ENCODE measurements around the gene C10orf90. TPM values are rescaled to one million over a fixed set of nuclear protein-coding genes. Genes with fewer than 3 reads are reported as not detected.

C10orf90 gene
- total RNA-seq, 1 donor from 2014 or later = not detected

- no peaks in the 10 kb centered on the region for H3K9me3 ChIP-seq
- H3K4me1 ChIP-seq = no peaks in the 10 kb centered on the region
- no peaks in the 10 kb centered on the region for H3K27me3 ChIP-seq
- ATAC-seq (no peak), DNase-seq (no peak)
- no peaks in the 10 kb centered on the region for H3K36me3 ChIP-seq
- TF ChIP-seq CTCF (IDR thresholded peaks at IDR 0.05) = no peak
- no peak overlapping the region for H3K4me3 ChIP-seq
- no peak overlapping the region for H3K27ac ChIP-seq
- intact Hi-C loops (cut with DNase I) = no loop called here
These were observed 53.8 kb downstream of the C10orf90 start for GRCh38 chr10:126616737-126617136.

- no peak for TF ChIP-seq CTCF (IDR thresholded peaks at IDR 0.05)
- Histone ChIP-seq H3K9me3 (no peaks in the 10 kb centered on the region), H3K4me3 (no peak overlapping the region), H3K27me3 (no peaks in the 10 kb centered on the region), H3K27ac (no peak overlapping the region), H3K4me1 (no peaks in the 10 kb centered on the region), H3K36me3 (no peaks in the 10 kb centered on the region)
- DNase-seq = no peak
- intact Hi-C loops (cut with DNase I) = no loop called here
- ATAC-seq = no peak
These were observed 59.2 kb downstream of the C10orf90 start for GRCh38 chr10:126611303-126611702.

- Histone ChIP-seq H3K27ac (no peak overlapping the region), H3K9me3 (no peaks in the 10 kb centered on the region), H3K36me3 (no peaks in the 10 kb centered on the region), H3K27me3 (no peaks in the 10 kb centered on the region), H3K4me1 (no peaks in the 10 kb centered on the region), H3K4me3 (no peak overlapping the region)
- no peak for TF ChIP-seq CTCF (IDR thresholded peaks at IDR 0.05)
- no peak for DNase-seq
- intact Hi-C loops (cut with DNase I) = no loop called here
- ATAC-seq = no peak
These were observed 60.9 kb downstream of the C10orf90 start for GRCh38 chr10:126609566-126609965.

GRCh38 chr10:126599949-126600682 is 70.4 kb downstream of the C10orf90 start:
- no peak for ATAC-seq
- intact Hi-C loops (cut with DNase I) = no loop called here

GRCh38 chr10:126598009-126598408 is 72.5 kb downstream of the C10orf90 start:
- Histone ChIP-seq H3K36me3 (no peaks in the 10 kb centered on the region), H3K27me3 (no peaks in the 10 kb centered on the region), H3K4me1 (no peaks in the 10 kb centered on the region), H3K9me3 (no peaks in the 10 kb centered on the region), H3K27ac (no peak overlapping the region), H3K4me3 (no peak overlapping the region)
- intact Hi-C loops (cut with DNase I) = no loop called here
- ATAC-seq (peak; percentile 86), DNase-seq (peak; percentile 70)
- TF ChIP-seq CTCF (IDR thresholded peaks at IDR 0.05) = peak; percentile 50

More at GRCh38 chr10:126599949-126600682, 70.4 kb downstream of the C10orf90 start:
- H3K27ac ChIP-seq = no peak overlapping the region
- no peaks in the 10 kb centered on the region for H3K36me3 ChIP-seq
- no peaks in the 10 kb centered on the region for H3K4me1 ChIP-seq
- DNase-seq = no peak
- no peaks in the 10 kb centered on the region for H3K9me3 ChIP-seq
- no peaks in the 10 kb centered on the region for H3K27me3 ChIP-seq
- no peak for TF ChIP-seq CTCF (IDR thresholded peaks at IDR 0.05)
- no peak overlapping the region for H3K4me3 ChIP-seq
